NT2/D1 (cell line): ENCODE results near the gene TSPAN5.

Experiments
- SUZ12 ChIP-seq: IDR thresholded peaks from 2 replicates; pipeline ENCODE4 v1.6.1; 2011; ENCODE audit not compliant: insufficient read length, insufficient read depth; ENCODE audit errors: extremely low read depth
- YY1 ChIP-seq: IDR thresholded peaks from 2 replicates; pipeline ENCODE4 v1.6.1; 2011; ENCODE audit not compliant: insufficient read length, insufficient read depth
- ZNF274 ChIP-seq: IDR thresholded peaks from 2 replicates; pipeline ENCODE4 v1.6.1; 2011; ENCODE audit warnings: mild to moderate bottlenecking, low read depth, low read length

DNA sequence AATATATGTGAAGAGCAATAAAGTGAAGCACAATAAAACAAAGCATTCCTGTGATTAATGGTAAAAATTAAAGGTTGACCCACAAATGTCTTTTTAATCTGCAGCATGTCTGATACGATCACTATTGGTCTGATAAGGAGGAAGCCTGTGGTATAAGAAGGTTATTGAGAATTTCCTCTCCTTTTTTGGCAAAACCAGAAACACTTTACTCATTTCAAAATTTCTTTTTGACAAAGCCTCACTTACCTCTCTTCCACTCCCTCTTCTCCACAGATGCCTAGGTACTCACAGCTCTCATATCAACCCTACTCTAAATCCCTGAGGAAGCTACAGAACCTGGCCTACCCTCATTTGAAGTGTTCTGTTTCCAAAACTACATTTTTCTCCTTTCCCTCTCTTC lies 56.1 kb downstream of the TSPAN5 start:
- no peak for TF ChIP-seq SUZ12
- TF ChIP-seq YY1 = no peak
- TF ChIP-seq ZNF274 = no peak
